SK-N-SH (cell line): ENCODE data around the gene GTF3C2.

Experiments
- CHD2 ChIP-seq: fragments of 150-350 bp; IDR thresholded peaks from 2 replicates; pipeline ENCODE4 v1.6.1; 2018; ENCODE audit warnings: low read length; ENCODE audit not compliant: partially characterized antibody
- CTCF ChIP-seq: fragments of 200-600 bp; sonication (generic); IDR thresholded peaks from 2 replicates; pipeline ENCODE4 v1.6.1; 2017; ENCODE audit warnings: antibody characterized with exemption, mild to moderate bottlenecking, moderate library complexity
- JUND ChIP-seq: IDR thresholded peaks from 2 replicates; pipeline ENCODE4 v1.4.0; 2012
- TAF1 ChIP-seq: IDR thresholded peaks from 2 replicates; pipeline ENCODE4 v1.6.1; 2012; ENCODE audit warnings: low read depth, mild to moderate bottlenecking, low read length, moderate library complexity, borderline replicate concordance
- TCF12 ChIP-seq: IDR thresholded peaks from 2 replicates; pipeline ENCODE4 v1.4.0; 2012

- TF ChIP-seq CTCF, result no peak
- no peak for TF ChIP-seq CHD2
- TF ChIP-seq TCF12, result no peak
- no peak for TF ChIP-seq JUND
- TF ChIP-seq TAF1, result no peak
Observed at GRCh38 chr2:27305516-27305915, 51.0 kb downstream of the GTF3C2 start.
